ENCODE data around the gene DLX1.
A peak's percentile ranks its signal among the peaks of the same experiment; 100 is the strongest.

DLX1 gene

GRCh38 chr2:172087780-172088244 lies 2.5 kb downstream of the DLX1 start:
- no peak for DNase-seq (ENCODE audit: low read depth)
- peak overlapping the region; percentile 53 for H3K4me3 ChIP-seq (replicated peaks; ENCODE audit: low read depth, low read length)

GRCh38 chr2:172088245-172089004 lies 3.1 kb downstream of the DLX1 start:
- H3K4me3 ChIP-seq (replicated peaks; ENCODE audit: low read depth, low read length): peak overlapping the region; percentile 12
- no peak for DNase-seq (ENCODE audit: low read depth)
- no peak for TF ChIP-seq CTCF (IDR thresholded peaks at IDR 0.05; ENCODE audit: low read length, missing control alignments)

More at GRCh38 chr2:172087780-172088244, 2.5 kb downstream of the DLX1 start:
- TF ChIP-seq CTCF (IDR thresholded peaks at IDR 0.05; ENCODE audit: low read length, missing control alignments): no peak

GRCh38 chr2:172089005-172089504 lies 3.7 kb downstream of the DLX1 start:
- no peak overlapping the region for H3K4me3 ChIP-seq (replicated peaks; ENCODE audit: low read depth, low read length)
- DNase-seq (ENCODE audit: low read depth): no peak
- no peak for TF ChIP-seq CTCF (IDR thresholded peaks at IDR 0.05; ENCODE audit: low read length, missing control alignments)

GRCh38 chr2:172089633-172090032 lies 4.3 kb downstream of the DLX1 start:
- no peak for TF ChIP-seq CTCF (IDR thresholded peaks at IDR 0.05; ENCODE audit: low read length, missing control alignments)
- no peak overlapping the region for H3K4me3 ChIP-seq (replicated peaks; ENCODE audit: low read depth, low read length)
- DNase-seq (ENCODE audit: low read depth): no peak

GRCh38 chr2:172090044-172090961 lies 5.0 kb downstream of the DLX1 start:
- TF ChIP-seq CTCF (IDR thresholded peaks at IDR 0.05; ENCODE audit: low read length, missing control alignments): no peak
- no peak overlapping the region for H3K4me3 ChIP-seq (replicated peaks; ENCODE audit: low read depth, low read length)
- no peak for DNase-seq (ENCODE audit: low read depth)

GRCh38 chr2:172091000-172091641 lies 5.8 kb downstream of the DLX1 start:
- H3K4me3 ChIP-seq (replicated peaks; ENCODE audit: low read depth, low read length): no peak overlapping the region
- no peak for DNase-seq (ENCODE audit: low read depth)
- TF ChIP-seq CTCF (IDR thresholded peaks at IDR 0.05; ENCODE audit: low read length, missing control alignments): no peak

Measured in fibroblast of pulmonary artery (primary cell).